ENCODE results near the gene CD82. TPM values are rescaled to one million over a fixed set of nuclear protein-coding genes. Genes with fewer than 3 reads are reported as not detected.

Gene CD82
- total and polyA plus RNA-seq, 2 of the 8 experiments (the other 6 are each of a cell fraction or from before 2014, with no cell fraction given), result 7.9 to 10.3 TPM

GRCh38 chr11:44565953-44566949 is 788 bp downstream of the CD82 start (continued):
- TF ChIP-seq ASH2L (IDR thresholded peaks at IDR 0.05; ENCODE audit: low read length), result no peak
- TF ChIP-seq E2F6 (IDR thresholded peaks at IDR 0.05), result peak; percentile 61; the same call in 1 of the 2 replicates
- no peak for TF ChIP-seq PHF8 (conservative IDR thresholded peaks at IDR 0.05; ENCODE audit: low read depth, low read length)
- no peak for TF ChIP-seq CEBPB (IDR thresholded peaks at IDR 0.05; ENCODE audit: low read depth, low read length)
- TF ChIP-seq ATF2 (IDR thresholded peaks at IDR 0.05; ENCODE audit: low read length), result no peak
- TF ChIP-seq RBBP5 (IDR thresholded peaks at IDR 0.05; ENCODE audit: borderline replicate concordance, low read depth, low read length), result no peak
